Mucosa of descending colon (tissue), 3 donors: ENCODE results near the gene FBXO10. TPM values are rescaled to one million over a fixed set of nuclear protein-coding genes. Genes with fewer than 3 reads are reported as not detected.

ENCODE experiments used
- ATAC-seq: fragments of 200-7000 bp; cut with Tn5 transposase; one replicate; pipeline ENCODE4 v1.9.1; 2020; ENCODE audit warnings: mild to moderate bottlenecking, moderate library complexity
- DNase-seq, 3 donors: peaks; one replicate each; pipeline ENCODE4 v3.0.0-alpha.2; 2020
- H3K36me3 ChIP-seq: fragments of 200-600 bp; one replicate; pipeline ENCODE4 v1.8.0; 2021; ENCODE audit warnings: low read depth, mild to moderate bottlenecking
- H3K4me1 ChIP-seq: fragments of 200-600 bp; one replicate; pipeline ENCODE4 v1.8.0; 2021; ENCODE audit warnings: low read depth, mild to moderate bottlenecking
- H3K4me3 ChIP-seq: fragments of 200-600 bp; one replicate; pipeline ENCODE4 v1.8.0; 2021; ENCODE audit warnings: mild to moderate bottlenecking
- H3K9me3 ChIP-seq: fragments of 200-600 bp; one replicate; pipeline ENCODE4 v1.8.0; 2021; ENCODE audit warnings: mild to moderate bottlenecking
- CTCF ChIP-seq: fragments of 200-600 bp; IDR thresholded peaks from one replicate; pipeline ENCODE4 v1.8.0; 2022; ENCODE audit warnings: antibody characterized with exemption, mild to moderate bottlenecking
- intact Hi-C, 2 donors: fragments of 100-400 bp; cut with DNase I in 1 of 2; cut with micrococcal nuclease in 1 of 2; formaldehyde crosslinking; loops; one replicate each; pipeline versions ENCODE4 v1.11.0 to v1.11.1; 2022; cut with DNase I, micrococcal nuclease
- total RNA-seq, 3 donors: library from RNA; stranded (reverse); fragmentation: NEBNext Ultra II Directional in 2 of 3; extraction: Animal tissue kit (Norgen Biotek cat#: 25700) in 2 of 3; gene quantifications; one replicate each; pipeline versions ENCODE4 v1.2.1 to v1.2.4, GENCODE V29; 2021 to 2023
- donor health status: DM: no; HTN: no; CAD: no; lungs with moderate emphysema.
- donor health status: DM: no; HTN: no; CAD: no.
- donor health status: DM: no; HTN: yes; CAD: no.

Gene FBXO10
- total RNA-seq, 3 donors from 2014 or later = 3.4 to 15.9 (median 4.6) TPM

- no peak for ATAC-seq
These were observed 66.6 kb downstream of the FBXO10 start for GRCh38 chr9:37509536-37509935.

GRCh38 chr9:37508834-37509206 is 67.4 kb downstream of the FBXO10 start:
- ATAC-seq (no peak), DNase-seq (no peak)
- Histone ChIP-seq H3K4me1 (no peaks in the 10 kb centered on the region), H3K4me3 (no peak overlapping the region), H3K36me3 (no peaks in the 10 kb centered on the region), H3K9me3 (no peaks in the 10 kb centered on the region)
- intact Hi-C loops = no loop called here
- no peak for TF ChIP-seq CTCF

More at GRCh38 chr9:37509536-37509935, 66.6 kb downstream of the FBXO10 start:
- no peak for DNase-seq
- intact Hi-C loops = no loop called here
- TF ChIP-seq CTCF = no peak
- Histone ChIP-seq H3K36me3 (no peaks in the 10 kb centered on the region), H3K4me1 (no peaks in the 10 kb centered on the region), H3K4me3 (no peak overlapping the region), H3K9me3 (no peaks in the 10 kb centered on the region)

GRCh38 chr9:37508135-37508833 is 67.9 kb downstream of the FBXO10 start:
- ATAC-seq = no peak
- Histone ChIP-seq H3K36me3 (no peaks in the 10 kb centered on the region), H3K4me1 (no peaks in the 10 kb centered on the region), H3K9me3 (no peaks in the 10 kb centered on the region), H3K4me3 (no peak overlapping the region)
- intact Hi-C loops = no loop called here
- no peak for TF ChIP-seq CTCF
- no peak for DNase-seq

GRCh38 chr9:37507566-37508134 is 68.5 kb downstream of the FBXO10 start:
- no peaks in the 10 kb centered on the region for H3K9me3 ChIP-seq
- no peaks in the 10 kb centered on the region for H3K4me1 ChIP-seq
- no peaks in the 10 kb centered on the region for H3K36me3 ChIP-seq
- intact Hi-C loops = no loop called here
- no peak for TF ChIP-seq CTCF
- ATAC-seq (no peak), DNase-seq (no peak)
- no peak overlapping the region for H3K4me3 ChIP-seq

GRCh38 chr9:37504605-37505004 is 71.6 kb downstream of the FBXO10 start:
- ATAC-seq (no peak), DNase-seq (no peak)
- no peaks in the 10 kb centered on the region for H3K9me3 ChIP-seq
- intact Hi-C loops = no loop called here
- H3K36me3 ChIP-seq = no peaks in the 10 kb centered on the region
- TF ChIP-seq CTCF = no peak
- no peaks in the 10 kb centered on the region for H3K4me1 ChIP-seq
- H3K4me3 ChIP-seq = no peak overlapping the region
